HG03139 (cell line): ENCODE data around the gene MOB3C.

Source experiments
- ATAC-seq: cut with Tn5 transposase; IDR thresholded peaks from one replicate; pipeline ENCODE4 v1.9.1; 2021; ENCODE audit not compliant: unreplicated experiment

MOB3C gene

DNA sequence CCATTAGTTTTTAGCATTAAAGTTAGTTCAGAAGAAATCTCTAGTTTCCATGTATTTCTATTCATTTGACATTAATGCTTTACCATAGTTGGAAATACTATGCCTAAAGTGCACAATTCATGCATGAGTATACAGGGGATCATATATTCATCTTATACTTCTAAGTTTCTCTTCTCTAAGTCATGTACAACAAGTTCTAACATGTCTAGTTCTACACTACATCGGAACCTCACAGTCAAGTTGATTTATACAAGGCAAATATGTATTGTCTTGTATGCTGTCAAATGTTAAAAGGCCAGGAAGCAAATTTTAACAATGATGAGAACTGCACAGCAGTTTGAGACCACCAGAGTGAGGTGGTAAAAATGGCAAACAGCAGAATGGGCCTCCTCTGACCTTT, 22.9 kb upstream of the MOB3C start:
- ATAC-seq: no peak

DNA sequence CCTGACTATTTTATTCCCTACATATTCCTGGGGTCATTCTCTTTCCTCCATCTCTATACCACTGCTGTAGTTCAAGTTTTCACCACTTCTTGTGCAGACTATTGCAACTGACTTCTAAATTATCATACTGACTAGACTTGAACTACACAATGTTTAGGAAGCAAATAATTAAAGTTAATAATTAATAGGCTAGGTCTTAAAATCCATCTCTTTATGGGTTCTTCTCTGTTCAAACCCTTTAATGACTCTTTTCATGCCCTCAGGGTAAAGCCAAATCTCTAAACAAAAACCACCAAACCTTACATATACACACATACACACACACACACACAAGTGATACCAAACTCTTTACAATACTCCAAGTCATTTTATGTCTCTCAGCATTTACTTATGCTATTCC, 22.3 kb upstream of the MOB3C start:
- ATAC-seq: no peak

- ATAC-seq: no peak
These were observed 21.0 kb upstream of the MOB3C start for GRCh38 chr1:46637444-46638083.

DNA sequence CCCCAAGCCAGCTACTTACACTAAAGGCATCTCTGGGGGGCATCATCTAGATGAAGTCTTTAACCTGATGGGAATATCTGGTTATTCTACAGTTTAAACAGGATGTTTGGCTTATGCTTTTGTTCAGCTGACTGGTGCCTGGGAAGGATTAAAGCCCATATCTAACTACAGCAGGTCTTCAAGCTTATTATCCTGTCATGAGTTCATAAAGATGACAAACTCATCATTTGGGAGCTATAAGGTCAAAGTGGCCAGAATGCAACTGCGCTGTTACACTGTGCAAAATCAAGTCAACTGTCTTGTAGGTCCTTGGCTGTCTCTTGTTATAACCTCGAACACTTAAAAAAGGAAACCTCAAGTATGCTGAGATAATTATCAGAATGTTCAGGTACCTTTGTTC, 18.6 kb upstream of the MOB3C start:
- ATAC-seq: no peak

DNA sequence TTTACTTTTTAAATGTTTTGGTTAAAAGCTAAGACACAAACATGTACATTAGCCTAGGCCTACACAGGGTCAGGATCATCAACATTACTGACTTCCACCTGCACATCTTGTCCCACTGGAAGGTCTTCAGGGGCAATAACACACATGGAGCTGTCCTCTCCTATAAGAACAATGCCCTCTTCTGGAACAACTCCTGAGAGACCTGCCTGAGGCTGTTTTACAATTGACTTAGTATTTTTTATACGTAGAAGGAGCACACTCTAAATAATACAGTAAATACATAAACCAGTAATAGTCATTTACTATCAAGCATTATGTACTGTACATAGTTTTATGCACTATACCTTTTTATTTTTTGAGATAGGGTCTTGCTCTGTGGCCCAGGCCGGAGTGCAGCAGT, 14.1 kb upstream of the MOB3C start:
- ATAC-seq: no peak

DNA sequence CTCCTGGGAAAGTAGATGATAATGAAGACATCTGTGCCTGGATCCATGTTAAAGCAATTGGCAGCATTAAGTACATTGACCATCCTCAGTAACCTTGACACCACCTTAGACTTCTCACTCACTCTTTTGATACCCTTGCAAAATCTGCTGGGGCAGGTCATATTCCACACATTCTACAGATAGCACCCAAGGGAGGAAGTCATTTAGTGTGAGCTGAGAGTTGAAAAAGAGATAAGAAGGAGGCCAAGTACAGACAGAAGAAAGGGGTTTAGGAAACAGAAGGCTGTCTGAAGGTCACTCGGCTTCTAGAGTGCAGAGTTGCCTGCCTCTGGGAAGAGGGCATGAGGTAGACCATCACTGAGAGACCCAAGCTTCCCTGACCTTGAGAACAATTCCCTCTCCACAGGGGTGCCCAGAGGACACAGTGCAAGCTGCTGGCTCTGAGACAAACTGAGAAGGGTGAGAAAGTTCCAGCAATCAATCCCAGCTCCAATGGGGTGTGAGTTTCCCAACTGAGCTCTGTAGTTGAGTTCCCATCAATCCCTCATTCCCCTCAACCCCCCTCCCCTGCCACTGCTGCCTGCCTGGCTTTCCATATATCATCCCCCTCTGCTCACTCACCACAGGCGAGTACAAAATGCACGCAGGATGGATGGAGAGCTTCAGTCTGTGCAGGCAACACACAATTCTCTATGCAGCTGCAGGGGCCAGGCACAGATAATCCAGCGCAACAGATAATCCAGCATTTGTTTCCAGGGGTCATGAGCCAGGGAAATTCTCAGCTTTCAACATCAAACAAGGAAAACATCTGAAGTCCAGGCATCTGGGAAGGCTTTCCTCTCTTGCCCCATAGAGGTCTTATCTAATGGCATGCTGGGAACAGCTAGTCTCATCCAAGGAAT, 7.4 kb upstream of the MOB3C start:
- no peak for ATAC-seq

GRCh38 chr1:46622344-46622743, 5.7 kb upstream of the MOB3C start:
- no peak for ATAC-seq

GRCh38 chr1:46621930-46622329, 5.3 kb upstream of the MOB3C start:
- no peak for ATAC-seq

DNA sequence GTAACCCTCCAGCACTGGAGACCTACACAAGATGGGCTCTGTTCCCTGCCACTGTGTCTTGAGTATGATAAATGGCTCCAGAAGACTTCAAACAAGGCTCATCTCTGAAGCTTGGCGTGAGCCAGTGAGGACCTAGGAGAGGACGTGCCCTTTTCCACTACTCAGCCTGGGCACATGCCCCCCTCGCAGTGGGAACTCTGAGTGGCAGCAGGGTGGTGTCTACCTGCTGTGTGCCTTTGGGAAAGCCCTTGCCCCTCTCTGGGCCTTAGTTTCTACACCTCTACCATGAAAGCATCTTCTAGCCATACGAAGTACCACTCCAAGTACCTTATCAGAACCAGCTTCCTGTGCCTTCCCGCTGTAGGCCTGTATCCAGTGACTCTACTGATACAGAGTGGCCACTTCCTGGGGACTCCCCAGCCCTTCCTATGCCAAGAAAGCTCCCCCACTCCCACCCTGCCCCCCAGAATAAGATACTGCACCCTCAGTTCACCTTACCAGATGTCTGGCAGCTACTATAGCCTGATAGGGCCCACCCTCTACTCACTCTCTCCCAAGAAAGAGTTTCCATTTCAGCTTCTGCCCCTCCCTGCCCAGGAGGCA, 3.1 kb upstream of the MOB3C start:
- ATAC-seq: no peak

DNA sequence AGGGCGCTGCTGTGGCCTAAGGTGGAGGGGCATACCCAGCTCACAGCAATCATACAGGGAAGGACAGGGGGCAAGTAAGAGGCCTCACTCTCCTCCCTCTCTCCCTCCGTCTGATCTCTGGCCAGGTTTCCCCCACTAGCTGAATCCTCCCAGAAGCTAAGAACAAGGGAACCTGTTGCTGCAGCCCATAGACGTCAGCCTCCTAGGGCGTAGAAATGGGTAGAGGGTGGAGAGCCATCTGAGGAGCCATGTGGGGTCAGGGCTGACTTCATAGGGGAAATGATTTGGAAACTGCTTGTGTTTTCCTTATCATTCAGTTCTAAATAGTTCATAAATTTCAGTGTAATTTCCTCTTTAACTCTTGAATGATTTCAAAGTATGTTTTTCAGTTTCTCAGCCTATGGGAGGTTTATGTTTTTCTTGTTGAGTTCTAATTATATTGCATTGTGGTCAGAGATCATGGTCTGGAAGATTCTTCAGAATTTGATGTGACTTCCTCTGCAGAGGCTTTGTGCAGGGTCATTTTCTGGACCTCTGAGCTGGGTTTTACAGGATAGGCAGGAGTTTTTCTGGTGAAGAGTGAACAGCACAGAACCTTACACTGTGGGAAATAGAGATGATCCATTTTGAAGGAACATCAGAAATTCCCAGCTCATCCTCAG, 2.3 kb upstream of the MOB3C start:
- ATAC-seq: no peak

DNA sequence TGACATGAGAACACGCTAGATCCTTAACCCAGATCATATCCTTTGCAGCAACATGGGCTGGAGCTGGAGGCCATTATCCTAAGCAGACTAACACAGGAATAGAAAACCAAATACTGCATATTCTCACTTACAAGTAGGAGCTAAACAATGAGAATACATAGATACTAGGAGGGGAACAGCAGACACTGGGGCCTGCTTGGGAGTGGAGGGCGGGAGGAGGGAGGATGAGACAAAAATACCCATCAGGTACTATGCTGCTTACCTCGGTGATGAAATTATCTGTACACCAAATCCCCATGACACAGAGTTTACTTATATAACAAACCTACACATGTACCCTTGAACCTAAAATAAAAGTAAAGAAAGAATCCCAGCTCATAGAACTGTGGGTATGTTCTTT, 1.2 kb upstream of the MOB3C start:
- ATAC-seq: no peak

- no peak for ATAC-seq
These were observed 643 bp upstream of the MOB3C start for GRCh38 chr1:46617108-46617800.

DNA sequence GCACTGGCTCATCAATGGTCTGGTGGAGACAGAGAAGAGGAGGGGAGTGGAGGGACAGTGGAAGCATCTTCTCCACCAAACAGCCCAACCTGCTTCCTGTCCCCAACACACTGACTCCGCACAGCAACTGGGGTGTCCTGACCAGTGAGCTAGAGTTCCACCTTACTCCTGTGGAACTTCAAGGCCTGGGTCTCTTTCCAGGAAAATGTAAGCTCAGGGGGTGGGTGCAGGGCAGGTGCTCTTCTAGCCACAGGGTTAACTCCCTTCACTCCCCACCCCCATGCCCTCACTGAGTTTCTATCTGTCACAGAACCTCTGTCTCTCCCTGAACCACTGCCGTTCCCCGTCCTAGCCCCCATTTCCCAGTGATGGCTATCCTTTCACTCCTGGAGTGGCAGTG, 876 bp downstream of the MOB3C start:
- ATAC-seq: no peak

DNA sequence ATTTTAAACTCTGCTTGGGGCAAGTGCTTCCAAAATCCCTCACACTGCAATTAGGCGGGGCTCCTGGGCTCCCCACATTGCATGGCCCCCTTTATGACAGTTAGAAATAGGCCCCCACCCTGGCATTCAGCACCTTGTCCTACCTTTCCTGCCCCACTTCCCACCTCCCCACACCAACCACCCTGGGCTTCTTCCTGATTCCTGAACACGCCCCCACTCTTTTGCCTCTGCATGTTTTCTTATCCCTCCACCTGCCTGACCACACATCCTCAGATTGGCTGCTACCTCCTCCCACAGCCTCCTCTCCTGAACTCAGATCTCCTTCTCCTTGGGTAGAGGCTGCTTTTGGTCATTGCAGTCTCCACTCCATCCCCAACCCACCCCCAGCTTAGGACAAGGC, 1.5 kb downstream of the MOB3C start:
- no peak for ATAC-seq

DNA sequence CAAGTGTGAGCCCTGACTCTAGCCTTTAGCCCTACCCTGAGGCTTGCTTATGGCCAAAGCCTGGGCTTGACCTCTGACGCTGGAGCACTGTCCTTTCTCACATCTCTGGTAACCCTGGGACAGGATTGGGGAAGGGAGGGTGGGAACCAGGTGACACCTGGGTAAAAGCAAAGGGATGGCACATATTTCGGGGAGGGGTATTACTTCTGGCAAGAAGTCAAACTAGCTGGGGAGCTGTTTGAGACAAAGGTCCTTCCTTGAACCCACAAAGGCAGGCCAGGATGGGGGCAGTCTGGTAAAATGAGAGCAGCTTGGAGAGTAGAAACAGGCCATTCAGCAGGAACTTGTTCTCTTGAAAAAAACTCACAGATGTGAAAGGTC, 2.0 kb downstream of the MOB3C start:
- ATAC-seq: no peak

GRCh38 chr1:46613661-46614603, 2.7 kb downstream of the MOB3C start:
- ATAC-seq: peak; percentile 49

- no peak for ATAC-seq
These were observed 3.5 kb downstream of the MOB3C start for GRCh38 chr1:46612937-46613660.

DNA sequence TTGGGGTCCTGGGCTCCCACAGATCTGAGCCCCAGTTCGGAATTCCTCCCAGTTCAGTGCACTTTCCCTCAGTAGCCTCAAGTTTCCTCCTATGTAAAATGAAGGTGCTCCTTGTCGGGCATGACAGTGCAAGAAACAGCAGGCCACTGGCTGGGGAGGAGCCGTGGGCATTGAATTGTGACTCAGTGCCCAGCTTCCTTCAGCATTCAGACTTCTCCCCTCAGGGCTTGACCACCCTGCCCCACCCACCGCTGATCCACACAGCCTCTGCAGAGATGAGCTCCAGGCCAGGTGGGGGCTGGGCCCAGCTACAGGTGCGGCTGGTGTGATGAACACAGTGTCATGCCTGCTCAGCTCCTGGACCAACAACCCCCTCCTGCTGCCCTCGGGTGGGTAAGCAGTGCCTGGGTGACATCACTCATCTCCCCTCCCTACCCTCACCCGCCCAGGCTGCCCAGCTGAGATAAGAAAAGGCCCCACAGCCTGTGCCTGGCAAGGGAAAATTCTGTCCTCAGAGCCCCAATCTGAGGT, 4.9 kb downstream of the MOB3C start:
- ATAC-seq: no peak
